Measurements from ENCODE around the gene TNP2. TPM values are rescaled to one million over a fixed set of nuclear protein-coding genes. Genes with fewer than 3 reads are reported as not detected.

The TNP2 gene
- total RNA-seq, 6 donors from 2014 or later = not detected

DNA sequence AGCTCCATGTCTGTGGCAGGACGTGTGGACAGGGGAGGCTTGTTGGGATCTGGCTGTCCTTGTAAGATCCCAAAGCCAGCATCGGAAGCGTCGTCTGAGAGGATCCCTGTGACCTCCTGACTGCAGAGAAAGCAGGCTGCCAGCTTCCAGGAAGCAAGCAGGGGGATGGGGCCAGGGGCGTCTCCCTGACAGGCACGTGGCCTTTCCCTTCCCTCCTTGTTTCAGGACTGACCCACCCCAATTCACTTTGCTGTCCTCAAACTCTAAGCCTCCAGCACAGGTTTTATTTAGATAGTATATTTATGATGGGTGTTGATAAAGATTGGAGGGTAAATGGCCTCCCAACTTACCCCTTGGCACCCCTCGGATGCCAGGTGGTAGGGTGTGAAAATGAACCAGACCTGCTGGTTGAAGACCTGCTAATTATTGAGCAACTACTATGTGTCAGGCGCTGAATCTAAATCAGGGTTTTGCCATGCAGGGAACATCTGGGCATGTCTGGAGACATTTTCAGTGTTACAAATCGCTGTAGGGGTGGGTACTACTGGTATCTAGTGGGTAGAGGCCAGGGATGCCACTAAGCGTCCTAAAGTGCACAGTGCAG is 37.7 kb downstream of the TNP2 start:
- WGBS, 2 donors = 72 to 86% methylated on average over 9 to 10 of the region's 10 CpGs
- H3K27ac ChIP-seq = peak overlapping the region in 1 of 4 donors; percentile 18
- TF ChIP-seq CTCF (IDR thresholded peaks at IDR 0.05) (no peak), POLR2A (IDR thresholded peaks at IDR 0.05) (no peak), POLR2AphosphoS5 (IDR thresholded peaks at IDR 0.05) (no peak), EP300 (IDR thresholded peaks at IDR 0.05) (no peak)
- peaks cover 5 to 10% (median 8%) of the 10 kb centered on the region in 4 donors for H3K4me1 ChIP-seq
- no peak for ATAC-seq (ENCODE audit: low FRiP score in 2 of 2)
- no peak for DNase-seq
- H3K9me3 ChIP-seq = no peaks in the 10 kb centered on the region
- H3K36me3 ChIP-seq = no peaks in the 10 kb centered on the region
- H3K27me3 ChIP-seq = no peaks in the 10 kb centered on the region
- no peak overlapping the region for H3K4me3 ChIP-seq

- Histone ChIP-seq H3K27ac (no peak overlapping the region), H3K36me3 (no peaks in the 10 kb centered on the region), H3K27me3 (no peaks in the 10 kb centered on the region), H3K4me3 (no peak overlapping the region), H3K4me1 (peaks cover 13 to 22% (median 19%) of the 10 kb centered on the region in 4 donors), H3K9me3 (no peaks in the 10 kb centered on the region)
- ATAC-seq (ENCODE audit: low FRiP score in 2 of 2) = no peak
- no peak for DNase-seq
- TF ChIP-seq POLR2AphosphoS5 (IDR thresholded peaks at IDR 0.05) (no peak), EP300 (IDR thresholded peaks at IDR 0.05) (no peak), POLR2A (IDR thresholded peaks at IDR 0.05) (no peak), CTCF (IDR thresholded peaks at IDR 0.05) (no peak)
- 75 to 77% methylated on average over 4 of the region's 4 CpGs for WGBS, 2 donors
Measured at GRCh38 chr16:11229906-11230305, 39.2 kb downstream of the TNP2 start.

GRCh38 chr16:11229432-11229831 is 39.7 kb downstream of the TNP2 start:
- DNase-seq (no peak), ATAC-seq (ENCODE audit: low FRiP score in 2 of 2) (no peak)
- H3K4me3 ChIP-seq = no peak overlapping the region
- no peak overlapping the region for H3K27ac ChIP-seq
- H3K9me3 ChIP-seq = no peaks in the 10 kb centered on the region
- H3K4me1 ChIP-seq = peaks cover 18 to 27% (median 24%) of the 10 kb centered on the region in 4 donors
- no peaks in the 10 kb centered on the region for H3K36me3 ChIP-seq
- no peaks in the 10 kb centered on the region for H3K27me3 ChIP-seq
- 88 to 92% methylated on average over 5 of the region's 5 CpGs for WGBS, 2 donors
- no peak for TF ChIP-seq EP300 (IDR thresholded peaks at IDR 0.05)
- TF ChIP-seq CTCF (IDR thresholded peaks at IDR 0.05) = no peak
- no peak for TF ChIP-seq POLR2AphosphoS5 (IDR thresholded peaks at IDR 0.05)
- no peak for TF ChIP-seq POLR2A (IDR thresholded peaks at IDR 0.05)

- Histone ChIP-seq H3K27ac (peak overlapping the region in 3 of 4 donors; percentile 77 to 90 (median 85)), H3K4me3 (peak overlapping the region in 1 of 4 donors; percentile 33), H3K4me1 (peaks cover 23 to 30% (median 28%) of the 10 kb centered on the region in 4 donors), H3K9me3 (no peaks in the 10 kb centered on the region), H3K36me3 (no peaks in the 10 kb centered on the region), H3K27me3 (no peaks in the 10 kb centered on the region)
- TF ChIP-seq POLR2A (IDR thresholded peaks at IDR 0.05) = no peak
- TF ChIP-seq CTCF (IDR thresholded peaks at IDR 0.05) = no peak
- no peak for TF ChIP-seq POLR2AphosphoS5 (IDR thresholded peaks at IDR 0.05)
- no peak for TF ChIP-seq EP300 (IDR thresholded peaks at IDR 0.05)
- peak in 1 of 2 donors; percentile 63 for DNase-seq
- 79 to 89% methylated on average over 5 to 17 of the region's 18 CpGs for WGBS, 2 donors
- ATAC-seq (ENCODE audit: low FRiP score in 2 of 2) = no peak
Measured at GRCh38 chr16:11225677-11226549, 43.2 kb downstream of the TNP2 start.

Measured in upper lobe of left lung (tissue), 6 donors.